GF-D8 (cell line): ENCODE data around the gene GRB10.
"Not testable (repeated sequence)": the region's sequence is repeated elsewhere in the genome, so short reads cannot be mapped to it uniquely, and the experiment has no call there.

Experiments
- DNase-seq: peaks from one replicate; lab custom pipeline; 2025; lab: John Stamatoyannopoulos, UW

GRB10 gene

DNA sequence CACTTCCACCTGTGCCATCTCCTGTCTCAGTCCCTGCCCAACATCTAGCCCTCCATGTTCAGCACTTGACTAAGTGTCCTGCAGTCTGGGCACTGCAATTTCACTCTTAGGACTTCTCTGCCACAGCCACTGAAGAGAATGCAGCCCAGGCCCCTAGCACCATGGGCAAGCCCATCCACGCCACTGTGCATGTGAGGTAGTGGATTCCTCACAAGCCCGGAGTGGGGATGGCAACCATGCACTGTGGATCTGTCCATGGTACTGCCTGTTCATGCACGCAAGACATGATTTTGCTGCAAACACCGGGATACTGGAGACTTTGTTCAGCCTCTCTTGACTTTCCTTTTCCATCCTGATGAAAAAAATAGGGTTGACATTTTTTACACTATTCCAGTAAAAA lies 229.8 kb downstream of the GRB10 start:
- no peak for DNase-seq

- DNase-seq = no peak
Observed at GRCh38 chr7:50552139-50552538, 230.6 kb downstream of the GRB10 start.

- not testable (repeated sequence) for DNase-seq
Observed at GRCh38 chr7:50545613-50546012, 237.1 kb downstream of the GRB10 start.

DNA sequence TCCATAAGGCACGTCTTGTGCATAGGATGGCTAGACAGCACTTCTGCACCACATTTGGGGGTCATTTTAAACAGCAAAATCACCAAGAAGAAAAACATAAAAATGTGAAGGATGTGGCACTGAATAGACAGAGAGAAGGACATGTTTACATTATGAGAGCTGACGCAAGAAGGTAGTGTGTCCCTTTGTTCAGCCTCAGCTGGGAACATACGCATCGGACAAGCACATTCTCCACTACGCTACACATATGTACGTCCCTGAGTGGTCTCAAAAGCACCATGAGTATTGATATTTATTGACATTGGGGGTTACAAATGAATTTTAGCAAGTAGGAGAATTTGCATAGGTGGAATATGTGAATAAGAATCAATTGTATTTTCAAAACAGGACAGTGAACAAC lies 237.7 kb downstream of the GRB10 start:
- no peak for DNase-seq

DNA sequence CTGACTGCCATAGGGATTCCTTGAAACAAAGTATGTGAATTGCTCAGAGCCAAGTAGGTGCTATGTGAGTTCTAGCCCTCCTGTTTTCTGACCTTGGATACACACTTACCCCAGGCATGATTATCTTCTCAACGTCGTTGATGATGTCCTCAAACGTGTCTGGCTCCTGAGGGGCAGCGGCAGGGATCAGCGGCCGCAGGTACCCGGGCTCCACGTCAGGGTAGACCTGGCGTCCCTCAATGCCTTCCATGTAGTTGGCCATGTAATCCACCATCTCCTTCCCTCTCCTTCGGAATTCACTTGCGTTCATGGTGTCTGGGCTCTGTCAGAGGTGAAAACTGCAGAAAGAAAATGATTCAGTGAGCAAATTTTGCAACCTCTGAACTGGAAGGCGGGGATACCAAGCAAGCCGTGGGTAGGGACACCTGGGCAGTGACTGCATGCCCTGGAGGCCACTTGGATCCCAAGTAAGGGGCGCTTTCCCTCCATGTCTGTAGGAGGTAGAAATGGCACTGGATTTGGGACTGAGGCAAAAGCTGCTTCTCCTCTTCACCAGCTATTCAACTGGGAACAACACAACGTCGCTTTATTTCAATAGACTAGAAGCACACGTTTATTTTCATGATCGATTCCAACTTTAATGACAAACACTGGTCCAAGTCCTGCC lies 238.8 kb downstream of the GRB10 start:
- no peak for DNase-seq

DNA sequence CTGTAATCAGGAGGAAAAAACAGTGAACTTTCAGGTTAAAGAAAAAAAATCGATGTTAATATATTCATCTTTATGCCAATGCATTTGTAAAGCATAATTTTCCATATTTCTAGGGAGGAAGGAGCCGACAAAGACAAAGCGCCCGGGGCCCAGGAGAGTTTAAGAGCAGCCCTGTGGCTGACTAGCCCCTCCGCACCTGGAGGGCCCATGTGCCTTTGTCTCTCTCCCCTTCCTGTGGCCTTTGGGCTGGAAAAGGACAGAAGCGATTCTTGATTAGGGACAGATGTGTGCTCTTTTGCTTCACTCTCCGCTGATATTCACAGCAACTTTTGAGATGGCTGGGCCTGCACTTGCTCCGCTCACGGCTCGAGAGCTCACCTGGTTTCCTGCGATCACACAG lies 240.6 kb downstream of the GRB10 start:
- DNase-seq = no peak

- no peak for DNase-seq
Observed at GRCh38 chr7:50540785-50541579, 241.7 kb downstream of the GRB10 start.
